GM12801 (cell line): Measurements from ENCODE around the gene SLA2.

ENCODE experiments used
- TF ChIP-seq, protein P1 (sequence below): IDR thresholded peaks from one replicate; pipeline ENCODE4 v1.5.1; 2011; ENCODE audit warnings: control low read depth; ENCODE audit not compliant: insufficient read length; ENCODE audit errors: extremely low read depth

Gene SLA2

DNA sequence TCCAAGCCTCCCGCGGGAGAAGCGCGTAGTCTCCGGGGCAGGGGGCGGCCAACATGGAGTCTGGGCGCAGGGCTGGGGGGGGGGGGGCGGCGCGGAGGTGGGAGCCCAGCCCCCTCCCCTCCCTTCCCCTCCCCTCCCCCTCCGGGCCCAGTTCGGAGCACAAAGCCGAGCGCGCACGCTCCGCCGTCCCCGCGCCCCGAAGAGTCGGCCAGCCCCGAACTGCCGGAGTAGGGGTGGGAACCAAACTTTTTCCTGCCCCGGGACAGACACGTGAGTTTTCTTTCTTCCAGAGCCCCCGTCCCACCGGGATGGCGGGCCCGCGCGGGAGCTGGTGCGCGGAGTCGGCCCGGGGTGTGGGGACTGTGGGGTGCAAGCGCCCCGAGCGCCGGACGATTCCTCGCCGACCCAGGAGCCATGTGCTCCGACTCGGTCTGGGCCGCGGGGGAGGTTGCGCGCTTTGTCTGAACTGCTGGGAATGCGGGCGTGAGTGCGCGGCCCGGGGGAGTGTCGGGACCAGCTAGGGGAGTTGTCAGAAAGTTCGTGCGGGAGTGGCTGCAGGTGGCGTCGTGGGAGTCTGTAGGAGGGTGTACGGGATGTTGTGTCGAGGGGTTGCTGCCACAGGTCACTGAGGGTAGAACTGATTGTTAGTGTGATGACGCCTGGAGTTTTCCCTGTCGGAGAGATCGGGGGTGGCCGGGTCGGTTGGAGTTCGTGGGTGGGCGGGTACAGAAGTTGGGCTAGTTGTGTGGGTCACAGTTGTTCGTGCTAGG, 71.4 kb downstream of the SLA2 start:
- TF ChIP-seq, protein P1, sequence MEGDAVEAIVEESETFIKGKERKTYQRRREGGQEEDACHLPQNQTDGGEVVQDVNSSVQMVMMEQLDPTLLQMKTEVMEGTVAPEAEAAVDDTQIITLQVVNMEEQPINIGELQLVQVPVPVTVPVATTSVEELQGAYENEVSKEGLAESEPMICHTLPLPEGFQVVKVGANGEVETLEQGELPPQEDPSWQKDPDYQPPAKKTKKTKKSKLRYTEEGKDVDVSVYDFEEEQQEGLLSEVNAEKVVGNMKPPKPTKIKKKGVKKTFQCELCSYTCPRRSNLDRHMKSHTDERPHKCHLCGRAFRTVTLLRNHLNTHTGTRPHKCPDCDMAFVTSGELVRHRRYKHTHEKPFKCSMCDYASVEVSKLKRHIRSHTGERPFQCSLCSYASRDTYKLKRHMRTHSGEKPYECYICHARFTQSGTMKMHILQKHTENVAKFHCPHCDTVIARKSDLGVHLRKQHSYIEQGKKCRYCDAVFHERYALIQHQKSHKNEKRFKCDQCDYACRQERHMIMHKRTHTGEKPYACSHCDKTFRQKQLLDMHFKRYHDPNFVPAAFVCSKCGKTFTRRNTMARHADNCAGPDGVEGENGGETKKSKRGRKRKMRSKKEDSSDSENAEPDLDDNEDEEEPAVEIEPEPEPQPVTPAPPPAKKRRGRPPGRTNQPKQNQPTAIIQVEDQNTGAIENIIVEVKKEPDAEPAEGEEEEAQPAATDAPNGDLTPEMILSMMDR, result no peak

DNA sequence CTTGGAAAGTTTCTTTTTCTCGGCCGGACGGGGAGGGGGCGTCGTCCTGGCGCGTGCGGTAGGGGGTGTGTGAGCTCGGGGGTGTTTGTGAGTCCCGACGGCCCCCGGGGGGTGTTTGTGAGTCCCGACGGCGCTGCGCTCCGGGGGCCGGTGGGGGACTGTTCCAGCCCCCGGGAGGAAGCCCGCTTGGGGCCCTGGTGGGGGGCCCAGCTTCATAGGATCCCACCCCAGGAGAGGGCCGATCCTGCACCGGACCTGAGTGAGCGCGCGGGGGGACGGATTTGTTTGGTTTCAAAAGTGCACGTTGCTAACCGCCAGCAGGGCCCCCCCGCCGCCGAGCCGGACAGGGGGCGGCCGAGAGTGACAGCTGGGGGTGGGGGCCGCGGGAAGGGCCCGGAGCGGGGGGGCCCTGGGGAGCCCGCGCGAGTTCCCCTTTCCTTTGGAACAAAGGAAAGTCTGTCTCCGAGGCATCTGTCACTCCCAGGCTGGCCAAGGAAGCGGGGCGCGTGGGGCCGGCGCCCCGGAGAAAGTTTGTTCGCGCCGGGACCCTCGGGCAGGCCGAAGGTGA, 72.1 kb downstream of the SLA2 start:
- TF ChIP-seq, protein P1, result no peak

DNA sequence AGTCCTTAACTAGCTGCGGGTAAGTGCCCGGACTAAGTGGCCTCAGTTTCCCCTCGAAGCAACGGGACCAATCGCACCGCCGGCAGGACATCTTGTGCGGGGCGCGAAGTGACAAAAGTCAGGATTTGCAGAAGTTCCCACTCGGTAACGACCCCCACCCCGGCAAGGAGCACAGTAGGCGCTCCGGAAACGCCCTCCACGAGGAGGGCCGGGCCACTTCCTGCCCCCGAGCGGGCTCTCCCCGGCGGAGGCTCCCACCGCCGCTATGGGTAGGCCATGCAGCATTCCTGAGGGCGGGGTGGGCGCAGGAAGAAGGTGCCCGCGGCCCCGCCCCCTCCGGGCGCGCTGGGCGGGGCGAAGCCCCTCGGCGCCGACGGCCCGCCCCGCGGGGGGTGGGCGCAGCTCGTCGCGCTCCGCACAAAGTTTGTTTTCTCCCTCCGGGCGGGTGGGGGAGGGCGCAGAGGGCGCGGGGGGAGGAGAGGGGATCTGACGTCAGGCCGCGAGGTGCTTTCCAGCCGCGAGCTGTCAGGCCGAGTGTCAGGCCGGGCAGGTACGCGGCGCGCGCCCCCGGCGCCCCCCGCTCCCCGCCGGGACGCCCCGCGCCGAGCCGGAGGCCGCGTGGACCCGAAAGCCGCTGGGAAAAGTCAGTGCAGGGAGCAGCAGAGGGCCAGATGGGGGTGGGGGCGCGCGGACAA, 72.7 kb downstream of the SLA2 start, which contains the start of gene TGIF2:
TGIF2 (plus strand) TSS at position 495 of the 695 bp plus-strand sequence. CDS start 5,178 bp downstream, outside the sequence.
- TF ChIP-seq, protein P1, result no peak

DNA sequence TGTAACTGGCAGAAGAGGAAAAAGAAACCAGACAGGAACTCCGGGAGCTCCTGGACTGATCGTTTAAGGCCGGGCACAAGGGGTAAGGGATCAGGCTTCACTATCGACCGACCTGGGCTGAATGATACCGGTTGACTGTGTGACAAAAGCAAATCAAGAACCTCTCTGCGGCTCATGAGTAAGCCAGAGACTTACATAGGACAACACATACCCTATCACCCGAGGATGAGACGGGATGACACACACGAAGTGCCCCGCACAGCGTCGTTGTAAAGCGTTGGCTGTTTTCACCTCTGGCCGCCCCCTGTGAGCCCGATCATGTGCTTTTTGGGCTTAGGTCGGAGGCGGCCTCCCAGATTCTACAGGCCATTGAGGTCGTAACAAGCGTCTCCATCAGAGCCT, 73.3 kb downstream of the SLA2 start:
- TF ChIP-seq, protein P1, result no peak

DNA sequence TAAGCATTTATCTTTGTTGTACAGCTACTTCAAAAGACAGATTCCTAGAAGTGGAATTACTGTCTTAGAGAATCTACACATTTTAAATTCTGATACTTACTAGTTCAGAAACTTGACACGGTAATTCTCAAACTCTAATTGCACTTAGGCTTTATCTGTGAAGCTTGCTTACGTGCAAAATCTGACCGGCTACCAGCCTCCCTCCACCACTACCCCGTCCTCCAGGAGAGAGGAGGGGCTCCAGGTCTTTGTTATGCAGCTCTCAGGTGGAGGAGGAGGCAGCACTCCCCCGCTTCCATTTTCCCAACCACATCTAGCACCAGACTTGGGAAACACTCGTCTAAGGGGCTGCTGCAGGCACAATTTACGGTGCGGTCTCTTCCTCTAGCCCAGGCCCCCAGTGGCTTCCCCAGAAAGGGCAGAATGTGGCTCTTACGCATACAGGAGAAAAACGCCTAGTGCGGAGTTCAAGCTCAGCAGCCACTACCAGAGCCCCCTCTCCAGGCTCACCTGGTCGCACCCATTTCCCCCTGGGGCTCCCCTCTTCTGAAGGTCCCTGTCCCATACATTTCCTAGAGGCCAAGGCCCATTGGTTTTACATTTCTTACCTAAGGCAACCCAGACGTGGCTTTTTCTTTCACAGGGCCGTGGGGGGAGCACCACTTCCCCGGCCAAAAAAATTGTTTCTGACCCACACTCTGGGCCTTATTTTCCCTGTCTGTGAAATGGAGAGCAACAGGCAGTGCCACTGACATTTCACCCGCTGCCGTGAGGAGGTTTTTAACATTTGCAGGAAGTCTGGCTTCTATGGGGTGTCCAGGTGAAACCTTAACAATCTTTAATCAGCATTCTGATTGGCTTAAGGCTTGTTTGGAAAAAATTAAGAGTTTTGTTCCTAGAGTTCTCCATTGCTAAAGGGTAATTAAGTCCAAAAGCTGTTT, 74.2 kb downstream of the SLA2 start:
- TF ChIP-seq, protein P1, result no peak

DNA sequence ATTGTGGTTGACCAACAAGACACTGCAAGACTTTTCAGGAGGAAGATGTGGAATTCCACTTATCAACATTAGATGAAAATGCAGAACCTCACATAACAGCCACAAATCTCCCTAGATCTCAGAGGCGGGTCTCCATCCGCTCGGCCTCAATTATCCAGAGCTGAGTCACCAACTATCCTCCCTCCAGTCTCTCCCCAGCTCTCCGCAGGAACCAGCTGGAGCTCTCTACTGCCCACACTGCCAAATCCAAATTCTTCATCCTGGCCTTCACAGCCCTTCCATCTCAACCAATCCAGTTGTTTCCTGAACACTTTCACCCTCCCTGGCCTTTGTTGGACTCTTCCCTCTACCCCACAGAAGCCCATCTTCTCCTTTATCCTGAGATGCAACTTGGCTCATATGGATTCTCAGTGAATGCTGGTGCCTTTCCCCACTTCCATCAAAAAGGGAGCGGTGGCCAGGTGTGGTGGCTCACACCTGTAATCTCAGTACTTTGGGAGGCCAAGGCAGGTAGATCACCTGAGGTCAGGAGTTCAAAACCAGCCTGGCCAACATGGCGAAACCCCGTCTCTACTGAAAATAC, 76.1 kb downstream of the SLA2 start:
- TF ChIP-seq, protein P1, result no peak
